HFF-Myc (cell line): ENCODE data around the gene PCDHGA7.
"Not testable (repeated sequence)": the region's sequence is repeated elsewhere in the genome, so short reads cannot be mapped to it uniquely, and the experiment has no call there.

Source experiments
- DNase-seq: peaks from one replicate; pipeline ENCODE4 v3.0.0-alpha.2; 2011; ENCODE audit warnings: low read depth; ENCODE audit errors: extremely low read depth
- H3K4me3 ChIP-seq: replicated peaks from 2 replicates; pipeline ENCODE4 v1.5.1; 2011; ENCODE audit warnings: low read depth, mild to moderate bottlenecking, control low read depth, low read length
- TF ChIP-seq, protein P1 (sequence below): IDR thresholded peaks from 2 replicates; pipeline ENCODE4 v1.5.1; 2012; ENCODE audit warnings: mild to moderate bottlenecking, low read depth, low read length, control low read depth; ENCODE audit errors: missing control alignments

Gene PCDHGA7

DNA sequence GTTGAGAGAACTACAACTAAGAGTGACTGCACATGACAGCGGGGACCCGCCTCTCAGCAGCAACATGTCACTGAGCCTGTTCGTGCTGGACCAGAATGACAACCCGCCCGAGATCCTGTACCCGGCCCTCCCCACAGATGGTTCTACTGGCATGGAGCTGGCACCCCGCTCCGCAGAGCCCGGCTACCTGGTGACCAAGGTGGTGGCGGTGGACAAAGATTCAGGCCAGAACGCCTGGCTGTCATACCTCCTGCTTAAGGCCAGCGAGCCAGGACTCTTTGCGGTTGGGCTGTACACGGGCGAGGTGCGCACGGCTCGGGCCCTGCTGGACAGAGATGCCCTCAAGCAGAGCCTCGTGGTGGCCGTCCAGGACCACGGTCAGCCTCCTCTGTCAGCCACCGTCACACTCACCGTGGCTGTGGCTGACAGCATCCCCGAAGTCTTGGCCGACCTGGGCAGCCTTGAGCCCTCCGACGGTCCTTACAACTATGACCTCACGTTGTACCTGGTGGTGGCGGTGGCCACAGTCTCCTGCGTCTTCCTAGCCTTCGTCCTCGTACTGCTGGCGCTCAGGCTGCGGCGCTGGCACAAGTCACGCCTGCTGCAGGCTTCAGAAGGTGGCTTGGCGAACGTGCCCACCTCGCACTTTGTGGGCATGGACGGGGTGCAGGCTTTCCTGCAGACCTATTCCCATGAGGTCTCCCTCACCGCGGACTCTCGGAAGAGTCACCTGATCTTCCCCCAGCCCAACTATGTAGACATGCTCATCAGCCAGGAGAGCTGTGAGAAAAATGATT, 2.1 kb downstream of the PCDHGA7 start:
- no peak overlapping the region for H3K4me3 ChIP-seq
- TF ChIP-seq, protein P1, sequence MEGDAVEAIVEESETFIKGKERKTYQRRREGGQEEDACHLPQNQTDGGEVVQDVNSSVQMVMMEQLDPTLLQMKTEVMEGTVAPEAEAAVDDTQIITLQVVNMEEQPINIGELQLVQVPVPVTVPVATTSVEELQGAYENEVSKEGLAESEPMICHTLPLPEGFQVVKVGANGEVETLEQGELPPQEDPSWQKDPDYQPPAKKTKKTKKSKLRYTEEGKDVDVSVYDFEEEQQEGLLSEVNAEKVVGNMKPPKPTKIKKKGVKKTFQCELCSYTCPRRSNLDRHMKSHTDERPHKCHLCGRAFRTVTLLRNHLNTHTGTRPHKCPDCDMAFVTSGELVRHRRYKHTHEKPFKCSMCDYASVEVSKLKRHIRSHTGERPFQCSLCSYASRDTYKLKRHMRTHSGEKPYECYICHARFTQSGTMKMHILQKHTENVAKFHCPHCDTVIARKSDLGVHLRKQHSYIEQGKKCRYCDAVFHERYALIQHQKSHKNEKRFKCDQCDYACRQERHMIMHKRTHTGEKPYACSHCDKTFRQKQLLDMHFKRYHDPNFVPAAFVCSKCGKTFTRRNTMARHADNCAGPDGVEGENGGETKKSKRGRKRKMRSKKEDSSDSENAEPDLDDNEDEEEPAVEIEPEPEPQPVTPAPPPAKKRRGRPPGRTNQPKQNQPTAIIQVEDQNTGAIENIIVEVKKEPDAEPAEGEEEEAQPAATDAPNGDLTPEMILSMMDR = no peak
- no peak for DNase-seq

DNA sequence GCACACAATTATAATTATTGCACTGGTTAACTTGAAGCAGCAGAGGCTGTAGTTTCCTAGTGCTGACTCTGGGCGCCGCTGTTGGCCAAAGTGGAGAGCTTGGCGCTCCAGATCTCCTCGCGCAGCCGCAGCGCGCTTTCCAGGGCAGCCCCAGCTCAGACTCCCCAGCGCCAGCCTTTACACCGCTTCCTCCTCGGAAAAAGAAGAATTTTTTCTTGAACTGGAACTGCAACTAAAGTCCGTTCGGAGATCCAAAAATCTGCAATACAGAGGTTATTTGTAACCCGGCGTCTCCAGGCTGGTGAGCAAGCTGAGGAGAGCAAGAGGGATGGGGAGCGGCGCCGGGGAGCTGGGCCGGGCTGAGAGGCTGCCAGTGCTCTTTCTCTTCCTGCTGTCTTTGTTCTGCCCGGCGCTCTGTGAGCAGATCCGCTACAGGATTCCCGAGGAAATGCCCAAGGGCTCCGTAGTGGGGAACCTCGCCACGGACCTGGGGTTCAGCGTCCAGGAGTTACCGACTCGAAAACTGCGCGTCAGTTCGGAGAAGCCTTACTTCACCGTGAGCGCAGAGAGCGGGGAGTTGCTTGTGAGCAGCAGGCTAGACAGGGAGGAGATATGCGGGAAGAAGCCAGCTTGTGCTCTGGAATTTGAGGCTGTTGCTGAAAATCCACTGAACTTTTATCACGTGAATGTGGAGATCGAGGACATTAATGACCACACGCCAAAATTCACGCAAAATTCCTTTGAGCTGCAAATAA, 5.2 kb downstream of the PCDHGA7 start, which contains the start of gene PCDHGB4:
PCDHGB4 (plus strand) TSS at position 142 of the 755 bp plus-strand sequence; CDS start at position 329, 187 bp downstream.
- not testable (repeated sequence) for DNase-seq
- peak within 1 kb of the TSS; percentile 25; the same call in 1 of the 2 replicates for H3K4me3 ChIP-seq
- TF ChIP-seq, protein P1 = peak; percentile 41

DNA sequence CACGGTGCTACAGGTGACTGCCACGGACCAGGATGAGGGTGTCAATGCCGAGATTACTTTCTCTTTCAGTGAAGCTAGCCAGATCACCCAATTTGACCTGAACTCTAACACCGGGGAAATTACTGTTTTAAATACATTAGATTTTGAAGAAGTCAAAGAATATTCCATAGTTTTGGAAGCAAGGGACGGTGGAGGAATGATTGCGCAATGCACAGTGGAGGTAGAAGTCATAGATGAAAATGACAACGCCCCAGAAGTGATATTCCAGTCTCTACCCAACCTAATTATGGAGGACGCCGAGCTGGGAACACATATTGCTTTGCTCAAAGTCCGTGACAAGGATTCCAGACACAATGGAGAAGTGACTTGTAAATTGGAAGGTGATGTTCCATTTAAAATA, 6.1 kb downstream of the PCDHGA7 start:
- TF ChIP-seq, protein P1 = no peak
- no peak for DNase-seq
- no peak overlapping the region for H3K4me3 ChIP-seq

DNA sequence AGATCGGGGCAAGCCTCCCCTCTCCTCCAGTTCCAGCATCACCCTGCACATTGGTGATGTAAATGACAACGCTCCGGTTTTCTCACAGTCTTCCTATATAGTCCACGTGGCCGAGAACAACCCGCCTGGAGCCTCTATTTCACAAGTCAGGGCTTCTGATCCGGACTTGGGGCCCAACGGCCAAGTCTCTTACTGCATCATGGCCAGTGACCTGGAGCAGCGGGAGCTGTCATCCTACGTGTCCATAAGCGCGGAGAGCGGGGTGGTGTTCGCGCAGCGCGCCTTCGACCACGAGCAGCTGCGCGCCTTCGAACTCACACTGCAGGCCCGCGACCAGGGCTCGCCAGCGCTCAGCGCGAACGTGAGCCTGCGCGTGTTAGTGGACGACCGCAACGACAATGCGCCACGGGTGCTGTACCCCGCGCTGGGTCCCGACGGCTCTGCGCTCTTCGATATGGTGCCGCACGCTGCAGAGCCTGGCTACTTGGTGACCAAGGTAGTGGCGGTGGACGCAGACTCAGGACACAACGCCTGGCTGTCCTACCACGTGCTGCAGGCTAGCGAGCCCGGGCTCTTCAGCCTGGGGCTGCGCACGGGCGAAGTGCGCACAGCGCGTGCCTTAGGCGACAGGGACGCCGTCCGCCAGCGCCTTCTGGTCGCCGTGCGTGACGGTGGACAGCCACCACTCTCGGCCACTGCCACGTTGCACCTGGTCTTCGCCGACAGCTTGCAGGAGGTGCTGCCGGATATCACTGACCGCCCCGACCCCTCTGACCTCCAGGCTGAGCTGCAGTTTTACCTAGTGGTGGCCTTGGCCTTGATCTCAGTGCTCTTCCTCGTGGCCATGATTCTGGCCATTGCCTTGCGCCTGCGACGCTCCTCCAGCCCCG, 6.9 kb downstream of the PCDHGA7 start:
- no peak for DNase-seq
- TF ChIP-seq, protein P1 = no peak
- H3K4me3 ChIP-seq = no peak overlapping the region

DNA sequence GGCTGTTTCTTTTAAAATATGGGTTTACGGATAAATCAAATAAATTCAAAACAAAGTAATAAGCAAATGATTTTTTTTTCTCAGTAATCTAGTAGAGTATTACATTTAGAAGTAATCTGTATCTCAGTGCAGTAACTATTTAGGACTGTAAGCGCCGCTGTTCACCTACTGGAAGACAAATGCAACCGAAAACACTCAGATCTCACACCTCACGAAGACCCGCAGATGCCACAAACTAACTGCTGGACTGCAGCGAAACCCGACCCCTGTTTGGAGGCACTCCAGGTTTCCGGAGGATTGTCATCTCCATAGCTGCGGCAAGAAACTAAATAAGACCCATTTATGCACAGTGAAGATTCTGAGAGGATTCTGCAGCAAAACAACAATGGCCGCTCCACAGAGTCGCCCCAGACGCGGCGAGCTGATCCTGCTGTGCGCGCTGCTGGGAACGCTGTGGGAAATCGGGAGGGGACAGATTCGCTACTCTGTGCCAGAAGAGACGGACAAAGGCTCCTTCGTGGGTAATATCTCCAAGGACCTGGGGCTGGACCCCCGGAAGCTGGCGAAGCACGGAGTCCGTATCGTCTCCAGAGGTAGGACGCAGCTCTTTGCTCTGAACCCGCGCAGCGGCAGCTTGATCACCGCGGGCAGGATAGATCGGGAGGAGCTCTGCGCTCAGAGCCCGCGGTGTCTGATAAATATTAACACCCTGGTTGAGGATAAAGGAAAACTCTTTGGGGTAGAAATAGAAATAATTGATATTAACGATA, 10.1 kb downstream of the PCDHGA7 start, which contains the start of gene PCDHGA8:
PCDHGA8 (plus strand) TSS at position 205 of the 770 bp plus-strand sequence; CDS start at position 386, 181 bp downstream.
- H3K4me3 ChIP-seq = no peak within 1 kb of the TSS
- TF ChIP-seq, protein P1 = peak; percentile 19
- no peak for DNase-seq
